Eye (tissue), 1 donor: ENCODE measurements around the gene SIGLEC10.

Source experiments
- DNase-seq: peaks from one replicate; pipeline ENCODE4 v3.0.0-alpha.2; 2015

The SIGLEC10 gene

GRCh38 chr19:51391073-51391611 is 26.3 kb downstream of the SIGLEC10 start:
- no peak for DNase-seq

- DNase-seq: no peak
Observed at GRCh38 chr19:51389143-51389542, 28.3 kb downstream of the SIGLEC10 start.

GRCh38 chr19:51387924-51388389 is 29.5 kb downstream of the SIGLEC10 start, which contains the start of gene LIM2:
LIM2 (minus strand) TSS chr19:51387974; CDS start chr19:51387443, 531 bp downstream.
- no peak for DNase-seq

- DNase-seq: no peak
Observed at GRCh38 chr19:51386882-51387520, 30.4 kb downstream of the SIGLEC10 start.

GRCh38 chr19:51382004-51382403 is 35.4 kb downstream of the SIGLEC10 start:
- DNase-seq: no peak

- DNase-seq: no peak
Observed at GRCh38 chr19:51380379-51380778, 37.1 kb downstream of the SIGLEC10 start.

GRCh38 chr19:51377422-51377821 is 40.0 kb downstream of the SIGLEC10 start:
- DNase-seq: no peak

GRCh38 chr19:51375504-51376221 is 41.8 kb downstream of the SIGLEC10 start:
- no peak for DNase-seq

GRCh38 chr19:51372649-51373504 is 44.6 kb downstream of the SIGLEC10 start, which contains the start of gene NKG7:
NKG7 (minus strand) TSS chr19:51372654; CDS start chr19:51372535, 119 bp downstream.
- DNase-seq: no peak

GRCh38 chr19:51372021-51372648 is 45.3 kb downstream of the SIGLEC10 start:
- no peak for DNase-seq

- DNase-seq: no peak
Observed at GRCh38 chr19:51371186-51371690, 46.2 kb downstream of the SIGLEC10 start.

GRCh38 chr19:51370230-51370629 is 47.2 kb downstream of the SIGLEC10 start:
- DNase-seq: no peak

GRCh38 chr19:51368366-51369282 is 48.8 kb downstream of the SIGLEC10 start, which contains the start of gene CLDND2:
CLDND2 (minus strand) TSS chr19:51369003; CDS start chr19:51368577, 426 bp downstream.
- peak; percentile 24 for DNase-seq

GRCh38 chr19:51367565-51368365 is 49.7 kb downstream of the SIGLEC10 start:
- peak; percentile 99 for DNase-seq

- DNase-seq: no peak
Observed at GRCh38 chr19:51367255-51367564, 50.2 kb downstream of the SIGLEC10 start.

GRCh38 chr19:51366389-51367254 is 50.8 kb downstream of the SIGLEC10 start:
- DNase-seq: peak; percentile 99

- DNase-seq: no peak
Observed at GRCh38 chr19:51365965-51366388, 51.5 kb downstream of the SIGLEC10 start, which contains the start of gene ETFB. ETFB (minus strand) TSS chr19:51366388; CDS start chr19:51366326, 62 bp downstream.

GRCh38 chr19:51365211-51365964 is 52.1 kb downstream of the SIGLEC10 start:
- peak; percentile 54 for DNase-seq
